IMR-90 (cell line): Measurements from ENCODE around the gene JAKMIP1. TPM values are rescaled to one million over a fixed set of nuclear protein-coding genes. Genes with fewer than 3 reads are reported as not detected.

Source experiments
- ATAC-seq: fragments of 200-7000 bp; cut with Tn5 transposase; 2 replicates; pipeline ENCODE4 v1.9.1; 2020; ENCODE audit warnings: low read depth, mild to moderate bottlenecking, moderate library complexity
- BruUV-seq: library from RNA; stranded (reverse); fragments of 400-500 nt; replicated peaks from 2 replicates; lab custom pipeline; 2021; lab: Mats Ljungman, UMichigan
- CTCF ChIA-PET: fragments of 300-600 bp; formaldehyde crosslinking; extraction: SDS; loops from one replicate; lab custom pipeline; 2021; ENCODE audit warnings: antibody characterized with exemption; lab: Yijun Ruan, JAX
- POLR2A ChIA-PET: fragments of 300-600 bp; sonication (Branson Sonifier 250); formaldehyde crosslinking; loops from one replicate; lab custom pipeline; 2022; ENCODE audit warnings: antibody characterized with exemption; ENCODE audit not compliant: unreplicated experiment; lab: Charles Lee
- DNase-seq: peaks from one replicate; pipeline ENCODE4 v3.0.0; 2013
- H2AFZ ChIP-seq: replicated peaks from 2 replicates; pipeline ENCODE3; 2013; ENCODE audit warnings: low read length, mild to moderate bottlenecking; ENCODE audit not compliant: poor library complexity
- H2AK5ac ChIP-seq: 2 replicates; pipeline ENCODE4 v1.6.1; 2013; ENCODE audit warnings: low read depth, low read length, inconsistent platforms
- H2AK9ac ChIP-seq: replicated peaks from 2 replicates; pipeline ENCODE3; 2013; ENCODE audit warnings: mild to moderate bottlenecking, low read depth, low read length, moderate library complexity; ENCODE audit not compliant: poor library complexity
- H2BK120ac ChIP-seq: 2 replicates; pipeline ENCODE4 v1.6.1; 2013; ENCODE audit warnings: low read depth, low read length, inconsistent platforms
- H2BK15ac ChIP-seq: 3 replicates; pipeline ENCODE4 v1.6.1; 2013; ENCODE audit warnings: low read depth, low read length, inconsistent platforms
- H2BK20ac ChIP-seq: 2 replicates; pipeline ENCODE4 v1.6.1; 2013; ENCODE audit warnings: low read depth, mild to moderate bottlenecking, inconsistent platforms, low read length, moderate library complexity
- H2BK5ac ChIP-seq: 2 replicates; pipeline ENCODE4 v1.6.1; 2013; ENCODE audit warnings: mild to moderate bottlenecking, low read depth, low read length, inconsistent platforms; ENCODE audit not compliant: poor library complexity, severe bottlenecking
- H3K14ac ChIP-seq: replicated peaks from 2 replicates; pipeline ENCODE4 v1.6.1; 2013; ENCODE audit warnings: low read depth, low read length, inconsistent platforms
- H3K18ac ChIP-seq: 2 replicates; pipeline ENCODE4 v1.6.1; 2013; ENCODE audit warnings: low read depth, low read length, control low read depth
- H3K23ac ChIP-seq: 2 replicates; pipeline ENCODE4 v1.6.1; 2013; ENCODE audit warnings: low read depth, low read length, inconsistent platforms
- H3K27ac ChIP-seq: 2 replicates; pipeline ENCODE4 v1.5.1; 2013; ENCODE audit warnings: mild to moderate bottlenecking, control low read depth, low read length; ENCODE audit not compliant: insufficient read depth
- H3K27me3 ChIP-seq: 2 replicates; pipeline ENCODE4 v1.6.1; 2013; ENCODE audit warnings: low read length; ENCODE audit not compliant: control insufficient read depth, insufficient read depth
- H3K36me3 ChIP-seq: 2 replicates; pipeline ENCODE4 v1.6.1; 2013; ENCODE audit warnings: low read length, mixed read lengths; ENCODE audit not compliant: control insufficient read depth, insufficient read depth
- H3K4ac ChIP-seq: 2 replicates; pipeline ENCODE4 v1.6.1; 2013; ENCODE audit warnings: low read depth, low read length, inconsistent platforms
- H3K4me1 ChIP-seq: 2 replicates; pipeline ENCODE4 v1.6.1; 2013; ENCODE audit warnings: low read length, mixed read lengths; ENCODE audit not compliant: control insufficient read depth, insufficient read depth
- H3K4me2 ChIP-seq: 2 replicates; pipeline ENCODE4 v1.6.1; 2013; ENCODE audit warnings: low read depth, mild to moderate bottlenecking, control low read depth, low read length, moderate library complexity
- H3K4me3 ChIP-seq: 2 replicates; pipeline ENCODE4 v1.5.1; 2013; ENCODE audit warnings: low read depth, mild to moderate bottlenecking, control low read depth, low read length, moderate library complexity; ENCODE audit not compliant: insufficient read depth
- H3K56ac ChIP-seq: 2 replicates; pipeline ENCODE4 v1.6.1; 2013; ENCODE audit warnings: low read length, inconsistent platforms; ENCODE audit not compliant: insufficient read depth; ENCODE audit errors: extremely low read depth
- H3K79me1 ChIP-seq, 2 experiments: 2 replicates each; pipeline ENCODE4 v1.6.1; 2013; ENCODE audit warnings: low read length in 2 of 2, inconsistent platforms in 1 of 2, low read depth in 1 of 2
- H3K9ac ChIP-seq: 2 replicates; pipeline ENCODE4 v1.6.1; 2013; ENCODE audit warnings: low read depth, low read length, control low read depth
- H3K9me1 ChIP-seq: 2 replicates; pipeline ENCODE4 v1.6.1; 2013; ENCODE audit warnings: low read length, inconsistent platforms; ENCODE audit not compliant: insufficient read depth
- H3K9me3 ChIP-seq: 2 replicates; pipeline ENCODE4 v1.6.1; 2013; ENCODE audit warnings: low read length; ENCODE audit not compliant: control insufficient read depth, insufficient read depth
- H4K20me1 ChIP-seq: 2 replicates; pipeline ENCODE4 v1.6.1; 2013; ENCODE audit warnings: low read length, inconsistent platforms; ENCODE audit not compliant: insufficient read depth
- H4K5ac ChIP-seq: 2 replicates; pipeline ENCODE4 v1.6.1; 2013; ENCODE audit warnings: mild to moderate bottlenecking, low read depth, low read length, control low read depth
- H4K8ac ChIP-seq, 2 experiments: 2 replicates each; pipeline ENCODE4 v1.6.1; 2013; ENCODE audit warnings: low read depth in 2 of 2, low read length in 2 of 2, control low read depth in 1 of 2, inconsistent platforms in 1 of 2
- H4K91ac ChIP-seq: 2 replicates; pipeline ENCODE4 v1.6.1; 2013; ENCODE audit warnings: low read depth, low read length, inconsistent platforms; ENCODE audit not compliant: insufficient read depth
- MAFK ChIP-seq: IDR thresholded peaks from 2 replicates; pipeline ENCODE4 v1.6.1; 2012; ENCODE audit warnings: low read depth, low read length, improper control_type of control experiment
- MXI1 ChIP-seq: IDR thresholded peaks from 2 replicates; pipeline ENCODE4 v1.6.1; 2012; ENCODE audit warnings: low read depth, mild to moderate bottlenecking, low read length, moderate library complexity, borderline replicate concordance
- SMC3 ChIP-seq: fragments of 150-350 bp; IDR thresholded peaks from 2 replicates; pipeline ENCODE4 v1.6.1; 2016; ENCODE audit warnings: low read depth, mild to moderate bottlenecking, antibody characterized with exemption, low read length, moderate library complexity
- WGBS, 2 experiments: methylation state at CpG; one replicate each; pipeline versions ENCODE4 v1.1.5 to v1.1.7; 2013; ENCODE audit warnings: missing lambda C conversion rate in 2 of 2; ENCODE audit not compliant: insufficient read length in 1 of 2; ENCODE audit errors: extremely low coverage in 2 of 2; 5-methylcytosine and 5-hydroxymethylcytosine counted together
- dilution Hi-C: fragments of 300-500 bp; cut with HindIII; formaldehyde crosslinking; loops from one replicate; pipeline ENCODE4 v1.14.3; 2018; ENCODE audit warnings: low sequenced_read_pairs; ENCODE audit not compliant: unreplicated experiment
- in situ Hi-C: fragments of 300-500 bp; cut with MboI; formaldehyde crosslinking; loops from 3 replicates; pipeline ENCODE4 v1.14.3; 2019; ENCODE audit warnings: low sequenced_read_pairs, inconsistent platforms, mixed read lengths
- intact Hi-C: fragments of 100-400 bp; cut with micrococcal nuclease; formaldehyde crosslinking; loops from 2 replicates; pipeline ENCODE4 v1.10.0; 2022
- polyA plus RNA-seq, 3 experiments: library from polyadenylated mRNA; depleted of rRNA; stranded (reverse); fragments of >200 nt; gene quantifications; 2 replicates each; pipeline ENCODE4 v1.2.3, GENCODE V29; 2012; ENCODE audit warnings: low replicate concordance in 1 of 3
- total RNA-seq: library from RNA; depleted of rRNA; stranded (reverse); fragments of >200 nt; gene quantifications from 2 replicates; pipeline ENCODE4 v1.2.3, GENCODE V29; 2012
- TF ChIP-seq, protein P1 (sequence below): fragments of 150-350 bp; IDR thresholded peaks from 2 replicates; pipeline ENCODE4 v1.6.1; 2016; ENCODE audit warnings: low read depth, mild to moderate bottlenecking, low read length, moderate library complexity, borderline replicate concordance

JAKMIP1 gene
- total and polyA plus RNA-seq, 2 of the 4 experiments (the other 2 are of a cell fraction), result not detected

DNA sequence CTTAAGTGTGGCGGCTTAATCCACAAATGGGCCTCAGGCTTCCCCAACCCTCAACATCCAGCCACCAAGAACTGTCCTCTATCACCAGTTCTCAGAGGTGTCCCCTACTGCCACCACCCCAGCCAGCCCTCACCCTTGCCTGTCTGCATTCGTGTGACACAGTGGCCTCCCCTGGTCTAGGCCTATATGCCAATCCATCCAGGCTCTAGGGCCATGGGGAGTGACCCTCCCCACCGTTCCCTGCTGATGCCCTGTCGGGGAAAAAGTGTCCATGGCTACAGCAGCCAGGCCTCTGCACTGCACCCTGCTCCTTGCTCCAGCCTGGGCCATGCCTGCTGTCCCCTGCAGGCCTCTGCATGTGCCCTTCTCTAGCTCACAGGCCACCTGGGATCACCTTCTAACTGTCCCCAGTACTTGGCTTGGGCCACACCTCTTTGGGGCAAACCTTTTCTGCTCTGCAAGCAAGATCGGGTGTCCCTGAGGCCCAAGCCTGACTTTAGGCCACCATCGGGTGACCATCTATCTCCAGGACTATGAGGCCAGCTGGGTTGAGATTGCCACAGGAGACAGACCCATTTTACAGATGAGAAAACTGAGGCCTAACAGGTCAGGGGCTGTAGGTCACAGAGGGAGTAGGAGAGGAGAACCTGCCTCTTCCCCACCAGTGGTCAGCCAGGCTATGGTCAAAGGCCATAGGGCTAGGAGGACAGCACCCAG lies 75.8 kb downstream of the JAKMIP1 start:
- Histone ChIP-seq H3K4me3 (no peak overlapping the region), H4K8ac (no peak overlapping the region), H3K4me1 (no peaks in the 10 kb centered on the region), H2BK120ac (no peak overlapping the region), H2AFZ (no peak overlapping the region), H2AK5ac (no peak overlapping the region), H3K9me3 (peaks cover 13% of the 10 kb centered on the region; the same call in 1 of the 2 replicates), H3K27ac (no peak overlapping the region), H3K4me2 (no peak overlapping the region), H4K91ac (no peak overlapping the region), H2BK20ac (no peak overlapping the region), H4K5ac (no peak overlapping the region), H3K36me3 (no peaks in the 10 kb centered on the region), H3K23ac (no peak overlapping the region), H3K18ac (no peak overlapping the region), H3K9ac (no peak overlapping the region), H3K9me1 (no peaks in the 10 kb centered on the region), H3K56ac (no peak overlapping the region), H2BK15ac (no peak overlapping the region), H4K20me1 (no peaks in the 10 kb centered on the region), H3K79me1 (no peaks in the 10 kb centered on the region), H3K14ac (no peak overlapping the region), H2AK9ac (no peak overlapping the region), H2BK5ac (no peak overlapping the region), H3K4ac (no peak overlapping the region), H3K27me3 (peaks cover 2% of the 10 kb centered on the region; the same call in 1 of the 2 replicates)
- intact Hi-C loops, result no loop called here
- ChIA-PET POLR2A (no interaction called here), CTCF (no interaction called here)
- TF ChIP-seq, protein P1, sequence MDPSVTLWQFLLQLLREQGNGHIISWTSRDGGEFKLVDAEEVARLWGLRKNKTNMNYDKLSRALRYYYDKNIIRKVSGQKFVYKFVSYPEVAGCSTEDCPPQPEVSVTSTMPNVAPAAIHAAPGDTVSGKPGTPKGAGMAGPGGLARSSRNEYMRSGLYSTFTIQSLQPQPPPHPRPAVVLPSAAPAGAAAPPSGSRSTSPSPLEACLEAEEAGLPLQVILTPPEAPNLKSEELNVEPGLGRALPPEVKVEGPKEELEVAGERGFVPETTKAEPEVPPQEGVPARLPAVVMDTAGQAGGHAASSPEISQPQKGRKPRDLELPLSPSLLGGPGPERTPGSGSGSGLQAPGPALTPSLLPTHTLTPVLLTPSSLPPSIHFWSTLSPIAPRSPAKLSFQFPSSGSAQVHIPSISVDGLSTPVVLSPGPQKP, result no peak
- TF ChIP-seq MXI1 (no peak), SMC3 (no peak), MAFK (no peak)
- BruUV-seq, result no TSS peak
- dilution Hi-C loops, result no loop called here
- in situ Hi-C loops, result loop anchor here (25.0 kb wide), 1 partner anchor 87 kb away; no protein-coding TSS in a partner anchor
- WGBS, 2 experiments, result 55% methylated on average over 5 of the region's 6 CpGs; no CpG with 5 or more reads in 1 of the 2 experiments
- no peak for ATAC-seq
- no peak for DNase-seq
